ENCODE data around the gene LRRC8B.

- TF ChIP-seq ZNF24 (IDR thresholded peaks at IDR 0.05), result no peak
- no peak for TF ChIP-seq REST (IDR thresholded peaks at IDR 0.05; ENCODE audit: borderline replicate concordance)
- no peak for TF ChIP-seq REST (CRISPR knock-in tag; IDR thresholded peaks at IDR 0.05; ENCODE audit: low read depth)
- TF ChIP-seq KLF10 (CRISPR knock-in tag; IDR thresholded peaks at IDR 0.05), result no peak
- no peak for TF ChIP-seq CREB1 (IDR thresholded peaks at IDR 0.05)
- no peak for TF ChIP-seq CREB1 (CRISPR knock-in tag; IDR thresholded peaks at IDR 0.05)
- TF ChIP-seq TBP (optimal IDR thresholded peaks at IDR 0.05; ENCODE audit: low read depth, low read length), result no peak
- no peak for TF ChIP-seq GTF2E2 (tag; IDR thresholded peaks at IDR 0.05)
- TF ChIP-seq CTCF (IDR thresholded peaks at IDR 0.05 in 2 of 3, conservative IDR thresholded peaks at IDR 0.05 in 1 of 3; ENCODE audit: insufficient read depth in 2 of 3, low read depth in 1 of 3, low read length in 3 of 3), result no peak
- no peak for TF ChIP-seq ELK1 (CRISPR knock-in tag; IDR thresholded peaks at IDR 0.05)
- TF ChIP-seq TAF9B (IDR thresholded peaks at IDR 0.05; ENCODE audit: partially characterized antibody), result no peak
- TF ChIP-seq TAF1 (IDR thresholded peaks at IDR 0.05; ENCODE audit: control insufficient read depth, extremely low read depth, insufficient read depth, low read length, severe bottlenecking), result no peak
- no peak for TF ChIP-seq E2F5 (CRISPR knock-in tag; IDR thresholded peaks at IDR 0.05)
- no peak for TF ChIP-seq ZNF445 (CRISPR knock-in tag; IDR thresholded peaks at IDR 0.05; ENCODE audit: low read depth)
- TF ChIP-seq HCFC1 (IDR thresholded peaks at IDR 0.05; ENCODE audit: low read depth, low read length), result no peak
- no peak for TF ChIP-seq HNRNPLL (IDR thresholded peaks at IDR 0.05; ENCODE audit: low read depth, low read length, poor library complexity, severe bottlenecking)
These were observed 15.9 kb downstream of the LRRC8B start for GRCh38 chr1:89540406-89540970.
